Smooth muscle cell (in vitro differentiated cells): Measurements from ENCODE around the gene VPS51. TPM values are rescaled to one million over a fixed set of nuclear protein-coding genes. Genes with fewer than 3 reads are reported as not detected.

Source experiments
- DNase-seq: peaks from one replicate; lab custom pipeline; 2025; ENCODE audit not compliant: unreplicated experiment; lab: John Stamatoyannopoulos, UW
- H2AFZ ChIP-seq: fragments of 200-600 bp; sonication (generic); 2 replicates; pipeline ENCODE4 v1.6.0; 2016; ENCODE audit warnings: antibody characterized with exemption, low read depth, mild to moderate bottlenecking
- H3F3A ChIP-seq: fragments of 200-600 bp; sonication (generic); 2 replicates; pipeline ENCODE4 v1.6.0; 2017; ENCODE audit warnings: antibody characterized with exemption, low read depth
- H3K27ac ChIP-seq: fragments of 200-600 bp; sonication (generic); 2 replicates; pipeline ENCODE4 v1.5.1; 2016; ENCODE audit warnings: low read depth, mild to moderate bottlenecking
- H3K27me3 ChIP-seq: fragments of 200-600 bp; sonication (generic); 2 replicates; pipeline ENCODE4 v1.6.1; 2016; ENCODE audit warnings: low read depth, mild to moderate bottlenecking
- H3K36me3 ChIP-seq: fragments of 200-600 bp; sonication (generic); 2 replicates; pipeline ENCODE4 v1.5.1; 2016; ENCODE audit warnings: low read depth
- H3K4me1 ChIP-seq: fragments of 200-600 bp; sonication (generic); 2 replicates; pipeline ENCODE4 v1.5.1; 2016; ENCODE audit warnings: low read depth
- H3K4me2 ChIP-seq: fragments of 200-600 bp; sonication (generic); 2 replicates; pipeline ENCODE4 v1.6.0; 2016; ENCODE audit warnings: mild to moderate bottlenecking
- H3K4me3 ChIP-seq: fragments of 200-600 bp; sonication (generic); 2 replicates; pipeline ENCODE4 v1.5.1; 2016; ENCODE audit warnings: mild to moderate bottlenecking
- H3K79me2 ChIP-seq: fragments of 200-600 bp; sonication (generic); 2 replicates; pipeline ENCODE4 v1.6.0; 2016; ENCODE audit warnings: low read depth, mild to moderate bottlenecking
- H3K9ac ChIP-seq: fragments of 200-600 bp; sonication (generic); 2 replicates; pipeline ENCODE4 v1.6.0; 2016; ENCODE audit warnings: low read depth
- H3K9me3 ChIP-seq: fragments of 200-600 bp; sonication (generic); replicated peaks from 2 replicates; pipeline ENCODE4 v1.5.1; 2016; ENCODE audit warnings: low read depth
- H4K20me1 ChIP-seq: fragments of 200-600 bp; sonication (generic); 2 replicates; pipeline ENCODE4 v1.6.0; 2016; ENCODE audit warnings: low read depth
- WGBS: methylation state at CpG from one replicate; pipeline ENCODE4 v1.1.7; 2016; ENCODE audit warnings: low lambda C conversion rate; 5-methylcytosine and 5-hydroxymethylcytosine counted together
- polyA plus RNA-seq: library from polyadenylated mRNA; unstranded; fragments of >200 nt; fragmentation: Nextera tagmentation; extraction: Ambion mirVana; gene quantifications from 2 replicates; pipeline ENCODE4 v1.2.1, GENCODE V29; 2016
- total RNA-seq: library from RNA; depleted of rRNA; stranded (reverse); fragments of >200 nt; gene quantifications from 2 replicates; pipeline ENCODE4 v1.2.3, GENCODE V29; 2014
- TF ChIP-seq, protein P1 (sequence below): fragments of 200-600 bp; sonication (generic); IDR thresholded peaks from 2 replicates; pipeline ENCODE4 v1.5.1; 2017; ENCODE audit warnings: borderline replicate concordance, mild to moderate bottlenecking, antibody characterized with exemption; ENCODE audit not compliant: insufficient read depth, poor library complexity, severe bottlenecking

The VPS51 gene
- total and polyA plus RNA-seq, 2 experiments from 2014 or later: 55.2 to 154 TPM

DNA sequence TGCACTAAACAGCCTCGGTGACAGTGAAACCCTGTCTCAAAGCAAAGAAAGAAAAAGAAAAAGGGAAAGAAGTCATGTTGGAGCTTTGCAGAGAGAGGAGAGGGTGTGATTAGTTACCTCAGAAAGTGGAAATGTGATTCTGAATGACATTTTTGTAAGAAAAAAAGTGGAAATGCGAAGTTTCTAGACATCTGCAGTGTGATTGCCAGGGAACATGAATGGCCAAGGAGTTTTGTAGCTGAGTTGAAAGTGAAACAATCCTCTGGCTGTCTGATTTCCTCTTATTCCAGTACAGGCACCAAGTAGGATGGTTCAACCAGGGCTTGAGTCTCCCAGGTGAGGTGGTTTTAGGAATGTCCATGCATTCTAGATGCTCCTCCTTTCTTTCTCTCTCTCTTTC, 56.1 kb downstream of the VPS51 start:
- no peak for DNase-seq
- Histone ChIP-seq H3F3A (no peaks in the 10 kb centered on the region), H3K79me2 (no peaks in the 10 kb centered on the region), H3K27ac (no peak overlapping the region), H2AFZ (no peak overlapping the region), H3K36me3 (no peaks in the 10 kb centered on the region), H3K4me2 (no peak overlapping the region), H3K9ac (no peak overlapping the region), H3K4me1 (no peaks in the 10 kb centered on the region), H3K9me3 (no peaks in the 10 kb centered on the region), H4K20me1 (no peaks in the 10 kb centered on the region), H3K27me3 (peaks cover 5% of the 10 kb centered on the region), H3K4me3 (no peak overlapping the region)
- TF ChIP-seq, protein P1, sequence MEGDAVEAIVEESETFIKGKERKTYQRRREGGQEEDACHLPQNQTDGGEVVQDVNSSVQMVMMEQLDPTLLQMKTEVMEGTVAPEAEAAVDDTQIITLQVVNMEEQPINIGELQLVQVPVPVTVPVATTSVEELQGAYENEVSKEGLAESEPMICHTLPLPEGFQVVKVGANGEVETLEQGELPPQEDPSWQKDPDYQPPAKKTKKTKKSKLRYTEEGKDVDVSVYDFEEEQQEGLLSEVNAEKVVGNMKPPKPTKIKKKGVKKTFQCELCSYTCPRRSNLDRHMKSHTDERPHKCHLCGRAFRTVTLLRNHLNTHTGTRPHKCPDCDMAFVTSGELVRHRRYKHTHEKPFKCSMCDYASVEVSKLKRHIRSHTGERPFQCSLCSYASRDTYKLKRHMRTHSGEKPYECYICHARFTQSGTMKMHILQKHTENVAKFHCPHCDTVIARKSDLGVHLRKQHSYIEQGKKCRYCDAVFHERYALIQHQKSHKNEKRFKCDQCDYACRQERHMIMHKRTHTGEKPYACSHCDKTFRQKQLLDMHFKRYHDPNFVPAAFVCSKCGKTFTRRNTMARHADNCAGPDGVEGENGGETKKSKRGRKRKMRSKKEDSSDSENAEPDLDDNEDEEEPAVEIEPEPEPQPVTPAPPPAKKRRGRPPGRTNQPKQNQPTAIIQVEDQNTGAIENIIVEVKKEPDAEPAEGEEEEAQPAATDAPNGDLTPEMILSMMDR: no peak
- WGBS: 86% methylated on average over 2 of the region's 2 CpGs

DNA sequence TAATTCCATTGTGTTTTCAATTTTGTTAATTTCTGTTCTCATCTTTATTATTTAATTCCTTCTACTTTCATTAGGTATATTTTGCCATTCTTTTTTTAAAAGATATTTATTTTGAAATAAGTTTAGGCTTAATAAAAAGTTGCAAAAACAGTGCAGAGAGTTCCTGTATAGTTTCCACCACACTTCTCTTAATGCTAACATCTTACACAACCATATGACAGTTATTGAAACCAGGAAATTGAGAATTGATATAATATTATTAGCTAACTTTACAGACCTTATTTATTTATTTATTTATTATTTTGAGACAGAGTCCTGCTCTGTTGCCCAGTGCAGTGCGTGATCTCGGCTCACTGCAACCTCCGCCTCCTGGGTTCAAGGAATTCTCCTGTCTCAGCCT, 60.2 kb downstream of the VPS51 start:
- H3K27me3 ChIP-seq: peaks cover 5% of the 10 kb centered on the region
- 98% methylated on average over 3 of the region's 3 CpGs for WGBS
- H2AFZ ChIP-seq: no peak overlapping the region
- H3K36me3 ChIP-seq: no peaks in the 10 kb centered on the region
- H4K20me1 ChIP-seq: no peaks in the 10 kb centered on the region
- no peak overlapping the region for H3K27ac ChIP-seq
- TF ChIP-seq, protein P1: no peak
- H3K4me2 ChIP-seq: no peak overlapping the region
- H3K79me2 ChIP-seq: no peaks in the 10 kb centered on the region
- H3K4me3 ChIP-seq: no peak overlapping the region
- no peaks in the 10 kb centered on the region for H3K9me3 ChIP-seq
- DNase-seq: no peak
- no peaks in the 10 kb centered on the region for H3K4me1 ChIP-seq
- no peaks in the 10 kb centered on the region for H3F3A ChIP-seq
- H3K9ac ChIP-seq: no peak overlapping the region

DNA sequence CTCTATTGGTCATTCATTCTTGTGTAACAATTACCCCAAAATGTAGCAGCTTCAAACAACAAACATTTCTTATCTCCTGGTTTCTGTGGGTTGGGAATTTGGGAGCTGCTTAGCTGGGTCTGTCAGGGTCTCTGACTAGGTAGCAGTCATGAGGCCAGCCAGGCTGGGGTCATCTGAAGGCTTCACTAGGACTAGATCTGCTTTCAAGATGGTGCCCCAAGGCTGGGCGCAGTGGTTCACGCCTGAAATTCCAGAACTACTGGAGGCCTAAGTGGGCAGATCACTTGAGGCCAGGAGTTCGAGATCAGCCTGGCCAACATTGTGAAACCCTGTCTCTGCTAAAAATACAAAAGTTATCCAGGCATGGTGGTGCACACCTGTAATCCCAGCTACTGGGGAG, 60.9 kb downstream of the VPS51 start:
- Histone ChIP-seq H3K79me2 (no peaks in the 10 kb centered on the region), H3K4me2 (no peak overlapping the region), H4K20me1 (no peaks in the 10 kb centered on the region), H3K9ac (no peak overlapping the region), H3K27ac (no peak overlapping the region), H3K4me1 (no peaks in the 10 kb centered on the region), H2AFZ (no peak overlapping the region), H3K4me3 (no peak overlapping the region), H3K9me3 (no peaks in the 10 kb centered on the region), H3K27me3 (peaks cover 5% of the 10 kb centered on the region), H3K36me3 (no peaks in the 10 kb centered on the region), H3F3A (no peaks in the 10 kb centered on the region)
- no peak for DNase-seq
- WGBS: 96% methylated on average over 3 of the region's 3 CpGs
- TF ChIP-seq, protein P1: no peak

DNA sequence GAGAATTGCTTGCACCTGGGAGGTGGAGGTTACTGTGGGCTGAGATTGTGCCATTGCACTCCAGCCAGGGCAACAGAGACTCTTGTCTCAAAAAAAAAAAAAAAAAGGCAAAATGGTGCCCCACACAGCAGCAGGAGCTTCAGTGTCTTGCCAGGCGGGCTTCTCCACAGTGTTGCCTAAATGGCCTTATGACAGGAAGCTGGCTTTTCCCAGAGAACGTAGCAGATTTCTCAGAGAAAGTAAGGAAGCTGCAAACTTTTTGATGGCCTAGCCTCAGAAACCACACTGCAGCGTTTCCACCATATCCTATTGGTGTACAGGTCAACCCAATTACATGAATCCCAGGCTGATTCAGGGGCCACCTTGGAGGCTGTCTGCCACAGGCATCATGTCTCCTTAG, 61.3 kb downstream of the VPS51 start:
- Histone ChIP-seq H3K36me3 (no peaks in the 10 kb centered on the region), H3K79me2 (no peaks in the 10 kb centered on the region), H3K4me3 (no peak overlapping the region), H3K27me3 (peaks cover 5% of the 10 kb centered on the region), H3K9ac (no peak overlapping the region), H3K9me3 (no peaks in the 10 kb centered on the region), H2AFZ (no peak overlapping the region), H3K4me2 (no peak overlapping the region), H3F3A (no peaks in the 10 kb centered on the region), H3K27ac (no peak overlapping the region), H3K4me1 (no peaks in the 10 kb centered on the region), H4K20me1 (no peaks in the 10 kb centered on the region)
- WGBS: 92% methylated on average over 3 of the region's 3 CpGs
- no peak for DNase-seq
- TF ChIP-seq, protein P1: no peak
